Ecto neural progenitor cell (in vitro differentiated cells): ENCODE results near the gene IDH3B.
A peak's percentile ranks its signal among the peaks of the same experiment; 100 is the strongest.
"Not testable (repeated sequence)": the region's sequence is repeated elsewhere in the genome, so short reads cannot be mapped to it uniquely, and the experiment has no call there.

Experiments
- DNase-seq: peaks from one replicate; pipeline ENCODE4 v3.0.0-alpha.2; 2018; ENCODE audit warnings: low spot score

The IDH3B gene

DNA sequence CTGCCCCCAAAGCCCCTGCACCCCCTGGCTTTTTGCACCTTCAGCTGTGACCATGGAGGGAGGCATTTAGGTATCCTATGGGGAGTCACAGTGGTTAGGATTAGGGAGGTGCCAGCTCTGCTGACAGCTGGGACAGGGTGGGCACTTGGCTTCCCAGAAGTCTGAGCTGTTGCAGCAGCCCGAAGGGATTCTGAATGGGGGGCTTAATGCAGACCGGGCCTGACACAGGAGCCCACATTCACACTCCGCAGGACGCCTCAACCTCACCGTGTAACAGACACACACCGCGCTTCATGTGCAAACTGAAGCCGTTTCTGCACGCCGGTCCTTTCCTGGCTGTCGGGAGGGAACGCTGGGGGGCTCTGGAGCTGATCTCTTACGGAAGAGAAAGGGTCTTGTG, 30.5 kb upstream of the IDH3B start:
- no peak for DNase-seq

GRCh38 chr20:2694008-2694471, 30.0 kb upstream of the IDH3B start:
- no peak for DNase-seq

DNA sequence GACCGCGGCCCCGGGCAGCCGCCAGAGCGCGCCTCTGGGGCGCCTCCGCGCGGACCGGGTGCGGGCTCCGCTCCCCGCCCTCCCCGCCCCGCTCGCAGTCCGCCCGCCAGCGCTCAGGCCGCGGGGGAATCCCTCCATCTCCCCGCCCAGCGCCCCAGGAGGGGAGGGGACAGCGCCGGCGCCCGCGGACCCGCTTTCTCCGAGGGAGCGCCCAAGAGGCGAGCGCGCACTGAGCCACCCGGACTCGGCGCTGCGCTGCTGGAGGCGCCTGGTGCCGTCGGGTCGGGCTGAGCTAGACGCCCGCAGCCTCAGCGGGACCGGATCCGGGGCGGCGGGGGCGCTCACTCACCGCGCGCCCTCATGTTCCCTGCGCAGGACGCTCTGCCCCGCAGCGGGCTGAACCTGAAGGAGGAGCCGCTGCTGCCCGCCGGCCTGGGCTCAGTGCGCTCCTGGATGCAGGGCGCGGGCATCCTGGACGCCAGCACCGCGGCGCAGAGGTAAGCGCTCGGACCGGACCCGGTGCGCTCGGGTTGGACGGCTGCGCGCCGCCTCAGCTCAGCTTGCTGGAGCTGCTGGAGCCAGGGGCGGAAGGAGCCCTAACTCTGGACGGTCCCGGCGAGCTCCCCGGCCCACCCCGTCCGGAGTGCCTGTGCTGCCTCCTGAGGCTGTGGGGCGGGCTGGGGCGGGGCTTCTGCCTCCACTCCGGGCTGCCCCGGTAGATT, 29.4 kb upstream of the IDH3B start:
- peak; percentile 67 for DNase-seq

DNA sequence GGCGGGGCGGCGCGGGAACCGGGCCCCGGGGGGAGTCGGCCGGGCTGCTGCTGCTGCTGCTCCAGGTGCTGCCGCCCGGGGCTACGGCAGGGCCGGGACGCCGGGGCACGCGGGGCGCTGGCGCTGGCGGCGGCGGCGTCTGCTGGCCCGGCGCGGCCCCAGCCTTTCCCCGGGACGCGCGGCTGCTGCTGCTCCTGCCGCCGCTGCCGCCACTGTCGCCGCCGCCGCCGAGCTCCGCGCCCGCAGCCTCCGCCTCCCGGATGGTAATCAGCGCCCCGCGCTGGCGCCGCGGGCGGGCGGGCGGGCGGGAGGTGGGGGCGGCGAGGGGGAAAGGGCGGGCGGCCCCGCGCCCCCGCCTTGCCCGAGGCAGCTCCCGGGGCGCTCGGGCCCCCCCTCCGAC, 28.9 kb upstream of the IDH3B start:
- DNase-seq: peak; percentile 66

GRCh38 chr20:2692036-2692885, 28.2 kb upstream of the IDH3B start, which contains the start of gene EBF4:
TSS of gene EBF4 (plus strand) at chr20:2692780. CDS start at chr20:2693646, 866 bp downstream.
- DNase-seq: peak; percentile 73

GRCh38 chr20:2691663-2692035, 27.6 kb upstream of the IDH3B start:
- no peak for DNase-seq

- DNase-seq: no peak
Observed at GRCh38 chr20:2691127-2691526, 27.1 kb upstream of the IDH3B start.

GRCh38 chr20:2690718-2691117, 26.7 kb upstream of the IDH3B start:
- no peak for DNase-seq

DNA sequence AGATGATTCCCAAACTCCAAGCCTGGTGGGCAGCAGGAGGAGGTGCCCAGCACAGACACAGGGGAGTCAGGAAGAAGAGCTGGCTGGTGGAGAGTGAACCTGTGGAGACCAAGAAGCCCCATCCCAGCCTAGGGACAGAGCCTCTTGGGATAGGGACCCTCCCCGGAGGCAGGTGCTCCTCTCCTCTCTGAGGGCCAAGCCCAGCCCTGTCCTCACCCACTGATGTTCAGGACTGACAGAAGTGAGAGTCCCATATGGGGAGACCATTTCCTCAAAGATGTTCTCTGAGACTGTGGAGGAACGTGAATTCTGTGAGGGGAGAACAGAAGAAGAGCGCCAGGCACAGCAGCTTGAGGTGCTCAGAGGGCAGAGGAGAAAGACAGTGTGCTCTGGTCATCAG, 26.2 kb upstream of the IDH3B start:
- DNase-seq: no peak

- DNase-seq: peak; percentile 79
Observed at GRCh38 chr20:2688041-2688591, 24.1 kb upstream of the IDH3B start.

DNA sequence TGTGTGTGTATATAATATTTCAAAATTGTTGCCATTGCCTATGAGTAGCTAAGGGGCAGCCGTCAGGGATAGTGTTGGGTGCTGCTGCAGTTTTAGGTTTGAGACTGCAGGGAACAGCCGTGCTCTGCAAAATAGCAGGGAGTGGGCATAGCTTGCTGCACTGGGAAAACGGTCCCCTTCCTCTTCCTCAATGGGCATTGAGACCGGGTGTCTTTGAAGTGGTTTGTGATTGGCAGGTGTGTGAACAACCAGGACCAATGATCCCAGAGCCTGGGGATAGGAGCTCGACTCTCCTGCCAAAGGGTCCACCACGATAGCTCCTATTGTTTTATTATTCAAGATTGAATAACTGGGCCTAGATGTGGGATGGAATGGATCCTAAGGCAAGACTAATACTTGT, 23.5 kb upstream of the IDH3B start:
- no peak for DNase-seq

DNA sequence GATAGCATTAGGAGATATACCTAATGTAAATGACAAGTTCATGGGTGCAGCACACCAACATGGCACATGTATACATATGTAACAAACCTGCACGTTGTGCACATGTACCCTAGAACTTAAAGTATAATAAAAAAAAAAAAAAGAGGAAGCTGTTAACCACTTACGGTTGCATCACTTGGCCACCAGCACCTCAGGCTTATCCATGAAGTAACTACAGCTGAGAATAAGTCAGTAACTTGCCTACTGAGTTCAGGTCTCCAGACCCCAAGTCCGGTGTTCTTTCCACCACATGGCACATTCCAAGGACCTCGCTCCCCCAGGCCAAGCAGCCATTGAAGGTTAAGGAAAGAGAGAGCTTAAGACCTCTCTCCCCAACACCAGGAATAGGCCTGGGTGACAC, 20.8 kb upstream of the IDH3B start:
- DNase-seq: not testable (repeated sequence)

- DNase-seq: not testable (repeated sequence)
Observed at GRCh38 chr20:2682040-2682439, 18.0 kb upstream of the IDH3B start.

DNA sequence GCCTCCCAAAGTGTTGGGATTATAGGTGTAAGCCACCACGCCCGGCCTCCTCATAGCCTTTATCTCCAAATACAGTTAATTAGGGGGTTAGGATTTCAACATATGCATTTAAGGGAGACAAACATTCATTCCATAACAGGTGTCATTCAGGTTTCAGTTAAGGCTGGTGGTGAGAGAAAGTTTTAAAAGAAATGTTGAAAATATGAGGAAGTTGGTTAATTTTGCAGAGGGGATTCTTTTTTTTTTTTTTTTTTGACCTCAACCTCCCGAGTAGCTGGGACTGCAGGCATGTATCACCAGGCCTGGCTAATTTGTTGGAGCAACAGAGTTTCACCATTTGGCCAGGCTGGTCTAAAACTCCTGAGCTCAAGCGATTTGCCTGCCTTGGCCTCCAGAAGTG, 16.0 kb upstream of the IDH3B start:
- no peak for DNase-seq

- no peak for DNase-seq
Observed at GRCh38 chr20:2673453-2673852, 9.4 kb upstream of the IDH3B start.

DNA sequence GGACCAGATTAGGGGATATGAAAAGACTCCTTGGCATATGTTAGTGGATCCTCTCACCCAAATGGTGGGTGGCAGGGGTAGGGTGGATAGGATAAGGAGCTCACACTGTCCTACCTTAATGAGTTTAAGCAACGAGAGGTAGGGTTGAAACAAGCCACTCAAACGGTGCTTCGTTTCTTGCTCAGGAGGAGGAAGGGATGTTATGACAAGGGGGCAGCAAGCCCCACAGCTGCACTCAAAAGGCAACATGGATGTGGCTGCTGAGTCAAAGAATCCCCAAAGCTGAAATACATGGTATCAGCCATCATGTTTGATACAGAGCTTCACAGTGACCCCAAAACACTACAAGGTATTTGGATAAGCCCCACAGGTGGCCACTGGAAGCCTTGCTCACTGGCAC, 8.4 kb upstream of the IDH3B start:
- DNase-seq: no peak

- no peak for DNase-seq
Observed at GRCh38 chr20:2671977-2672376, 8.0 kb upstream of the IDH3B start.

DNA sequence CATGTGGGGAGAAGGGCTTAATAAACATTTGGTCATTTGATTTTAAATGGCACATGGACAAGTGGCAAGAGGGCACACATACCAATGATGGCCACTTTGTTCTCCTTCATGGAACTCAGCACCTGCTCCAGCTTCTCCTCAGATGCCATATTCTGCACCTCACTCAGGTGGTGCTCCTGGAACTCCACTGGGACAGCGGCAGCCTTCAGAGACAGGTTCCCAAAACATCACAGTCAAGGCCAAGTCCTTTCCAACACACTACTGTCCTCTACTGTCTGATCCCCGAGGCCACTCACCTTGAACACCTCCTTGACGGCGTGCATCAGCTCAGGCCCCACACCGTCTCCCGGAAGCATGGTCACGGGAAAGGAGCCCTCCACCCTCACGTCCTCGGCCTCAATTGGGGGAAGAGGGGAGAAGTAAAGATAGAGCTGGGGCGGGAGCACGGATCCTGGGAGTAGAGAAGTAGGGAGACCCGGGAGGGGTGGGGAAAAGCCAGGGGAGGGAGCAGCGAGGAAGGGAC, 591 bp downstream of the IDH3B start:
- no peak for DNase-seq

DNA sequence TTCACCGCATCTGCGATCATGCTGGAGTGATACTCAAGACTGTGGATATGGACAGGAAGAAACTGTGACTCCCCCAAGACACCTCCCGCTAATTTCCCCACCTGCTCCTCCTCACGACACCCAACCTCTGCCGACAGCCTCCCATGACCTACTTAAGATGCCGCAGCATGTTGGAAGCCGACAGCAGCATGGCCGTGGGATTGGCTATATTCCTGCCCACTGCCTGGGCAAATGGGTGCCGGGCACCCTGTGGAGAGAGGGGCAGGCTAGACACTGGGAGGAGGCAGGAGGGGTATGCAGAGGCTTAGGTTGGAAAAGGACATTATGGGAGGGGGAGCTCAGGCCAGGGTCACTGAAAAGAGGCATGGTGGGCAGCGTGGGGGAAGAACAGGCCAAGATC, 4.5 kb downstream of the IDH3B start:
- DNase-seq: no peak

DNA sequence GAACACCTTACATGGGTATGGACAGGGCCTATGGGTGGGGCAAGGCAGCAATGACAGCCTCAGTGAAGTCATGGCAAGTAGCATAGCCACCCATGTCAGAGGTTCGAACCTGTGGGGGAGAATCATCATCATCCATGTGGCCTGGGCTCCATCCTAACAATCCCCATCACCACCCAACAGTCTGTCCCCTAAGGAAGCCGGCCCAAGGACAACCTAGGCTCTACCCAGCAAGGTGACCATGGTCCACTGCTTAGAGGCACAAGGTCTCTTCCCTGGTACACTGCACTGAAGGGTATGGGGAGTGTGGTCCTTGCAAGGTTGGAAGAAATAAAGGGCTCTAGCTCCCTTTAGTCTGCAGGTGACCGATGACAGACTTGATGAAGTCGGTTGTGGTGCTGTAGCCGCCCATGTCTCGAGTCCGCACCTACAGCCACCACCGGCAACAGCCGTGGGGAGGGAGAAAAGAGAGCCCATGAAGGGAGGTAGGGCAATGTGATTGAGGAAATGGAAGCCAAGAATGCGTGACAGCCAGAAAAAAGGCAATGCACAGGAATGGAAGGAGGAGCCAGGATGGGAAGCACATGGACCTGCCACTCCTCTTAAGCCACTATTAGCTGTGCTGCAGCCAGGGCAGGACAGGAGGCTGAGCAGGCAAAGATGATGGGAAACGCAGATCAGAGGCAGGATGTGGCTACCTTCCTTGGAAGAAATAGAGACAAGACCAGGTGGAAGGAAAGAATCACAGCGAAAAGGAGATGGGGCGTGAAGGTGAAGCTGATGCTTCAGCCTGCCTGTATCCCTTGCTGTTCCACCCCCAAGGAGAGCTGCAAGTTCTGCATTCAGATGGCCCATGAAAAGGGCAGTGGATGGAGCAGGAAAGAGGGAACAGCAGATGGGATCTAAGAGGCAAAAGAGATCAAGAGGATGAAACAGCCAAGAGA, 5.3 kb downstream of the IDH3B start:
- no peak for DNase-seq

- no peak for DNase-seq
Observed at GRCh38 chr20:2657674-2658073, 6.3 kb downstream of the IDH3B start.

- no peak for DNase-seq
Observed at GRCh38 chr20:2657241-2657640, 6.8 kb downstream of the IDH3B start.
